Measurements from ENCODE around the gene CDS2.

CDS2 gene

GRCh38 chr20:5221061-5221430 is 94.2 kb downstream of the CDS2 start:
- Mint-ChIP-seq H3K27ac (no peak overlapping the region), H3K4me3 (no peak overlapping the region), H3K36me3 (no peaks in the 10 kb centered on the region), H3K9me3 (no peaks in the 10 kb centered on the region), H3K4me1 (no peaks in the 10 kb centered on the region)
- no peak for DNase-seq (ENCODE audit: low spot score in 2 of 2)
- ATAC-seq = no peak

- Mint-ChIP-seq H3K4me3 (no peak overlapping the region), H3K27ac (no peak overlapping the region), H3K9me3 (no peaks in the 10 kb centered on the region), H3K4me1 (no peaks in the 10 kb centered on the region), H3K36me3 (no peaks in the 10 kb centered on the region)
- ATAC-seq = peak; percentile 73
- peak; percentile 25 to 74 for DNase-seq (ENCODE audit: low spot score in 2 of 2)
These were observed 96.3 kb downstream of the CDS2 start for GRCh38 chr20:5222919-5223634.

GRCh38 chr20:5230544-5230943 is 103.7 kb downstream of the CDS2 start:
- Mint-ChIP-seq H3K4me1 (no peaks in the 10 kb centered on the region), H3K4me3 (no peak overlapping the region), H3K9me3 (no peaks in the 10 kb centered on the region), H3K27ac (no peak overlapping the region), H3K36me3 (no peaks in the 10 kb centered on the region)
- DNase-seq (ENCODE audit: low spot score in 2 of 2) = no peak
- no peak for ATAC-seq

GRCh38 chr20:5234158-5234557 is 107.3 kb downstream of the CDS2 start:
- no peak overlapping the region for H3K4me3 Mint-ChIP-seq
- no peak for ATAC-seq

GRCh38 chr20:5234978-5235377 is 108.2 kb downstream of the CDS2 start:
- H3K4me1 Mint-ChIP-seq = no peaks in the 10 kb centered on the region
- no peaks in the 10 kb centered on the region for H3K9me3 Mint-ChIP-seq
- H3K27ac Mint-ChIP-seq = no peak overlapping the region
- DNase-seq (ENCODE audit: low spot score in 2 of 2) (no peak), ATAC-seq (no peak)
- no peaks in the 10 kb centered on the region for H3K36me3 Mint-ChIP-seq
- no peak overlapping the region for H3K4me3 Mint-ChIP-seq

More at GRCh38 chr20:5234158-5234557, 107.3 kb downstream of the CDS2 start:
- Mint-ChIP-seq H3K4me1 (no peaks in the 10 kb centered on the region), H3K9me3 (no peaks in the 10 kb centered on the region), H3K27ac (no peak overlapping the region), H3K36me3 (no peaks in the 10 kb centered on the region)
- DNase-seq (ENCODE audit: low spot score in 2 of 2) = no peak

Measured in stimulated activated effector memory CD8-positive, alpha-beta T cell treated with anti-CD3 and anti-CD28 coated beads, Interleukin-12 subunit alpha, Interleukin-12 subunit beta, amount 100 ng/mL, for 72 hours (primary cell).